ENCODE results near the gene POLR2I. TPM values are rescaled to one million over a fixed set of nuclear protein-coding genes. Genes with fewer than 3 reads are reported as not detected.

Gene POLR2I
- total RNA-seq, 2 donors from 2014 or later: 76.9 to 121 TPM

DNA sequence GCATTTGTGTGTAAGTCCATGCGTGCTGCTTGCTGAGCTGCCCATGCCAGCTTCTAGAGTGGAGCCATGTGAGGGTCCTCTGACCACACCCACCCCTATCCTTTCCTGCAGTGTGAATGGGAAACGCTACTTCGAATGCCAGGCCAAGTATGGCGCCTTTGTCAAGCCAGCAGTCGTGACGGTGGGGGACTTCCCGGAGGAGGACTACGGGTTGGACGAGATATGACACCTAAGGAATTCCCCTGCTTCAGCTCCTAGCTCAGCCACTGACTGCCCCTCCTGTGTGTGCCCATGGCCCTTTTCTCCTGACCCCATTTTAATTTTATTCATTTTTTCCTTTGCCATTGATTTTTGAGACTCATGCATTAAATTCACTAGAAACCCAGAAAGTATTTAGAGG is 10.9 kb upstream of the POLR2I start:
- peaks cover 48% of the 10 kb centered on the region for H3K36me3 ChIP-seq
- no peak overlapping the region for H3K27ac ChIP-seq
- H3K9me3 ChIP-seq: no peaks in the 10 kb centered on the region
- no peak overlapping the region for H3K4me3 ChIP-seq
- no peak for TF ChIP-seq CTCF (IDR thresholded peaks at IDR 0.05)
- no peak for DNase-seq (ENCODE audit: low spot score)
- H3K4me1 ChIP-seq: peaks cover 0 to 17% of the 10 kb centered on the region in 2 donors
- H3K27me3 ChIP-seq: no peaks in the 10 kb centered on the region

DNA sequence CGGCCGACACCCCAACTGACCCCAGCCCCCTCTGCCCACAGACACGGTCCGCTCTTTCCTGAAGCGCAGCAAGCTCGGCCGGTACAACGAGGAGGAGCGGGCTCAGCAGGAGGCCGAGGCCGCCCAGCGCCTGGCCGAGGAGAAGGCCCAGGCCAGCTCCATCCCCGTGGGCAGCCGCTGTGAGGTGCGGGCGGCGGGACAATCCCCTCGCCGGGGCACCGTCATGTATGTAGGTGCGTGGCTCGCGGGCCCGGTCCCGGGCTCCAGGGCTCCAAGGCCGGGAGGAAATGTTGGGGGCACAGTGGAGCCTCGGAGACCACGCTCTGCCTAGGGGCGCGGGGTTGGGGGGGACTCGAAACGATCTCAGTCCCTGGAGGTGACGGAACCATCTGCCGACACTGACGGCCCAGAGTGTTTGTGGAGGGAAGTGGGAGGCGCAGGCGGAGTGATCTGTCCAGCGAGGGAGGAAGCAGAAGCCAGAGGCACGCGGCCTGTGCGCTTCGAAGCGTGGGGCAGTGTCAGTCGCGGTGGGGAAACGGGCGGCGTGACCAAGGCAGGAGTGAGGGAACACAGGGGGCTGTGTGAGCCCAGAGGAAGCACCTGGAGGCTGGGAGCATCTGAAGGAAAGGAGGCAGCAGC is 6.9 kb upstream of the POLR2I start:
- no peak overlapping the region for H3K4me3 ChIP-seq
- peaks cover 0 to 3% of the 10 kb centered on the region in 2 donors for H3K4me1 ChIP-seq
- H3K36me3 ChIP-seq: peaks cover 74% of the 10 kb centered on the region
- no peak for TF ChIP-seq CTCF (IDR thresholded peaks at IDR 0.05)
- DNase-seq (ENCODE audit: low spot score): no peak
- H3K27me3 ChIP-seq: no peaks in the 10 kb centered on the region
- H3K9me3 ChIP-seq: no peaks in the 10 kb centered on the region
- no peak overlapping the region for H3K27ac ChIP-seq

- DNase-seq (ENCODE audit: low spot score): no peak
- Histone ChIP-seq H3K27me3 (no peaks in the 10 kb centered on the region), H3K27ac (no peak overlapping the region), H3K36me3 (peaks cover 74% of the 10 kb centered on the region), H3K4me3 (no peak overlapping the region), H3K4me1 (peaks cover 0 to 9% of the 10 kb centered on the region in 2 donors), H3K9me3 (no peaks in the 10 kb centered on the region)
- no peak for TF ChIP-seq CTCF (IDR thresholded peaks at IDR 0.05)
Observed at GRCh38 chr19:36120984-36121358, 6.3 kb upstream of the POLR2I start.

GRCh38 chr19:36120092-36120983 is 5.7 kb upstream of the POLR2I start:
- H3K36me3 ChIP-seq: peaks cover 68% of the 10 kb centered on the region
- no peak for DNase-seq (ENCODE audit: low spot score)
- H3K4me3 ChIP-seq: no peak overlapping the region
- no peaks in the 10 kb centered on the region for H3K27me3 ChIP-seq
- H3K9me3 ChIP-seq: no peaks in the 10 kb centered on the region
- peaks cover 0 to 12% of the 10 kb centered on the region in 2 donors for H3K4me1 ChIP-seq
- no peak for TF ChIP-seq CTCF (IDR thresholded peaks at IDR 0.05)
- no peak overlapping the region for H3K27ac ChIP-seq

- Histone ChIP-seq H3K9me3 (no peaks in the 10 kb centered on the region), H3K4me1 (peaks cover 0 to 23% of the 10 kb centered on the region in 2 donors), H3K36me3 (peaks cover 46% of the 10 kb centered on the region), H3K27me3 (no peaks in the 10 kb centered on the region), H3K4me3 (peak overlapping the region; percentile 66 to 90), H3K27ac (peak overlapping the region in 1 of 2 donors; percentile 89)
- no peak for DNase-seq (ENCODE audit: low spot score)
- TF ChIP-seq CTCF (IDR thresholded peaks at IDR 0.05): no peak
Observed at GRCh38 chr19:36116344-36116637, 1.6 kb upstream of the POLR2I start.

Data from right atrium auricular region (tissue), 2 donors.